Measurements from ENCODE around the gene ACADVL. TPM values are rescaled to one million over a fixed set of nuclear protein-coding genes. Genes with fewer than 3 reads are reported as not detected.
A peak's percentile ranks its signal among the peaks of the same experiment; 100 is the strongest.

The ACADVL gene
- total and polyA plus RNA-seq, 2 experiments from 2014 or later, result 441 to 453 TPM

- H3K27me3 ChIP-seq (replicated peaks; ENCODE audit: insufficient read depth), result no peaks in the 10 kb centered on the region
- H2AFZ ChIP-seq, result peak overlapping the region; percentile 84
- no peaks in the 10 kb centered on the region for H3K9me2 ChIP-seq (ENCODE audit: insufficient read depth)
- H3F3A ChIP-seq (ENCODE audit: insufficient read depth), result peaks cover 24% of the 10 kb centered on the region
- peak overlapping the region; percentile 70 for H3K4me3 ChIP-seq
- peak overlapping the region; percentile 37; the same call in 1 of the 2 replicates for H3K27ac ChIP-seq
- in situ Hi-C loops (cut with MboI), result no loop called here
- peak overlapping the region; percentile 78 for H3K4me2 ChIP-seq (ENCODE audit: unreplicated experiment)
- no peaks in the 10 kb centered on the region for H3K9me3 ChIP-seq (ENCODE audit: low read depth)
- TF ChIP-seq EZH2phosphoT487 (IDR thresholded peaks at IDR 0.05; ENCODE audit: insufficient read depth, low read depth) (no peak), EZH2 (IDR thresholded peaks at IDR 0.05; ENCODE audit: insufficient read depth, poor library complexity, severe bottlenecking) (no peak)
- H3K79me2 ChIP-seq (ENCODE audit: insufficient read depth), result peaks cover 64% of the 10 kb centered on the region
- H3K4me1 ChIP-seq (ENCODE audit: insufficient read depth), result peaks cover 34% of the 10 kb centered on the region
- no peaks in the 10 kb centered on the region for H4K20me1 ChIP-seq (ENCODE audit: insufficient read depth)
- H3K9ac ChIP-seq, result peak overlapping the region; percentile 77
- DNase-seq, result no peak
- 56 to 72% methylated on average over 5 to 6 of the region's 6 CpGs for WGBS, 2 experiments (ENCODE audit: low coverage in 1 of 2, low lambda C conversion rate in 2 of 2, missing lambda C conversion rate in 2 of 2)
- H3K36me3 ChIP-seq (ENCODE audit: low read depth), result peaks cover 8% of the 10 kb centered on the region; the same call in 1 of the 2 replicates
Observed at GRCh38 chr17:7218166-7218565, 1.6 kb upstream of the ACADVL start.

- in situ Hi-C loops (cut with MboI), result no loop called here
- Histone ChIP-seq H4K20me1 (ENCODE audit: insufficient read depth) (no peaks in the 10 kb centered on the region), H3K9me2 (ENCODE audit: insufficient read depth) (no peaks in the 10 kb centered on the region), H3K4me3 (no peak overlapping the region), H3K9ac (no peak overlapping the region), H3K36me3 (ENCODE audit: low read depth) (peaks cover 14% of the 10 kb centered on the region; the same call in 1 of the 2 replicates), H3K9me3 (ENCODE audit: low read depth) (no peaks in the 10 kb centered on the region), H3F3A (ENCODE audit: insufficient read depth) (peaks cover 22% of the 10 kb centered on the region), H3K27me3 (replicated peaks; ENCODE audit: insufficient read depth) (no peaks in the 10 kb centered on the region), H3K27ac (peak overlapping the region; percentile 86; the same call in 1 of the 2 replicates), H3K4me2 (ENCODE audit: unreplicated experiment) (no peak overlapping the region), H2AFZ (0 out of 2 replicates have a peak overlapping the region, but pooled peaks have one; percentile 74), H3K4me1 (ENCODE audit: insufficient read depth) (peaks cover 34% of the 10 kb centered on the region), H3K79me2 (ENCODE audit: insufficient read depth) (peaks cover 58% of the 10 kb centered on the region)
- TF ChIP-seq EZH2phosphoT487 (IDR thresholded peaks at IDR 0.05; ENCODE audit: insufficient read depth, low read depth) (no peak), EZH2 (IDR thresholded peaks at IDR 0.05; ENCODE audit: insufficient read depth, poor library complexity, severe bottlenecking) (no peak)
- 55 to 72% methylated on average over 4 to 6 of the region's 6 CpGs for WGBS, 2 experiments (ENCODE audit: low coverage in 1 of 2, low lambda C conversion rate in 2 of 2, missing lambda C conversion rate in 2 of 2)
- DNase-seq, result no peak
Observed at GRCh38 chr17:7218758-7219157, 980 bp upstream of the ACADVL start.

GRCh38 chr17:7219229-7219811 is 418 bp upstream of the ACADVL start:
- H3K79me2 ChIP-seq (ENCODE audit: insufficient read depth), result peaks cover 53% of the 10 kb centered on the region
- H2AFZ ChIP-seq, result peak overlapping the region; percentile 74
- peaks cover 15% of the 10 kb centered on the region; the same call in 1 of the 2 replicates for H3K36me3 ChIP-seq (ENCODE audit: low read depth)

GRCh38 chr17:7220593-7221277 is 997 bp downstream of the ACADVL start:
- peak overlapping the region; percentile 91 for H3K4me2 ChIP-seq (ENCODE audit: unreplicated experiment)

More at GRCh38 chr17:7219229-7219811, 418 bp upstream of the ACADVL start:
- no peak for DNase-seq
- H3K27ac ChIP-seq, result peak overlapping the region; percentile 86
- in situ Hi-C loops (cut with MboI), result no loop called here
- H3K9me3 ChIP-seq (ENCODE audit: low read depth), result no peaks in the 10 kb centered on the region
- peak overlapping the region; percentile 91 for H3K9ac ChIP-seq
- H3K4me1 ChIP-seq (ENCODE audit: insufficient read depth), result peaks cover 29% of the 10 kb centered on the region
- H3F3A ChIP-seq (ENCODE audit: insufficient read depth), result peaks cover 22% of the 10 kb centered on the region
- H3K4me2 ChIP-seq (ENCODE audit: unreplicated experiment), result peak overlapping the region; percentile 91
- TF ChIP-seq EZH2 (IDR thresholded peaks at IDR 0.05; ENCODE audit: insufficient read depth, poor library complexity, severe bottlenecking), result no peak
- no peak for TF ChIP-seq EZH2phosphoT487 (IDR thresholded peaks at IDR 0.05; ENCODE audit: insufficient read depth, low read depth)
- H3K27me3 ChIP-seq (replicated peaks; ENCODE audit: insufficient read depth), result no peaks in the 10 kb centered on the region
- H3K9me2 ChIP-seq (ENCODE audit: insufficient read depth), result no peaks in the 10 kb centered on the region
- H3K4me3 ChIP-seq, result peak overlapping the region; percentile 81
- H4K20me1 ChIP-seq (ENCODE audit: insufficient read depth), result no peaks in the 10 kb centered on the region
- 17 to 22% methylated on average over 12 of the region's 12 CpGs for WGBS, 2 experiments (ENCODE audit: low coverage in 1 of 2, low lambda C conversion rate in 2 of 2, missing lambda C conversion rate in 2 of 2)

More at GRCh38 chr17:7220593-7221277, 997 bp downstream of the ACADVL start:
- Histone ChIP-seq H2AFZ (no peak overlapping the region), H3K79me2 (ENCODE audit: insufficient read depth) (peaks cover 49% of the 10 kb centered on the region), H3F3A (ENCODE audit: insufficient read depth) (peaks cover 29% of the 10 kb centered on the region; the same call in 1 of the 2 replicates), H3K27me3 (replicated peaks; ENCODE audit: insufficient read depth) (no peaks in the 10 kb centered on the region), H4K20me1 (ENCODE audit: insufficient read depth) (no peaks in the 10 kb centered on the region), H3K4me1 (ENCODE audit: insufficient read depth) (peaks cover 24% of the 10 kb centered on the region), H3K36me3 (ENCODE audit: low read depth) (peaks cover 21% of the 10 kb centered on the region; the same call in 1 of the 2 replicates), H3K9me2 (ENCODE audit: insufficient read depth) (no peaks in the 10 kb centered on the region), H3K4me3 (peak overlapping the region; percentile 81), H3K9ac (peak overlapping the region; percentile 91), H3K9me3 (ENCODE audit: low read depth) (no peaks in the 10 kb centered on the region), H3K27ac (peak overlapping the region; percentile 86)
- in situ Hi-C loops (cut with MboI), result no loop called here
- WGBS, 2 experiments (ENCODE audit: low coverage in 1 of 2, low lambda C conversion rate in 2 of 2, missing lambda C conversion rate in 2 of 2), result 10 to 21% methylated on average over 11 of the region's 11 CpGs
- no peak for TF ChIP-seq EZH2phosphoT487 (IDR thresholded peaks at IDR 0.05; ENCODE audit: insufficient read depth, low read depth)
- TF ChIP-seq EZH2 (IDR thresholded peaks at IDR 0.05; ENCODE audit: insufficient read depth, poor library complexity, severe bottlenecking), result no peak
- peak; percentile 80 for DNase-seq
